SU-DHL-6 (cell line): ENCODE measurements around the gene SUSD2.
"Not testable (repeated sequence)": the region's sequence is repeated elsewhere in the genome, so short reads cannot be mapped to it uniquely, and the experiment has no call there.

ENCODE experiments used
- H2AFZ ChIP-seq: fragments of 200-600 bp; sonication (generic); 2 replicates; pipeline ENCODE4 v1.6.1; 2014; ENCODE audit warnings: low read depth, mild to moderate bottlenecking, moderate library complexity, mixed read lengths, antibody characterized with exemption, low read length; ENCODE audit not compliant: severe bottlenecking
- H3F3A ChIP-seq: fragments of 200-600 bp; shearing (Covaris generic); 2 replicates; pipeline ENCODE4 v1.6.0; 2016; ENCODE audit warnings: antibody characterized with exemption, mild to moderate bottlenecking; ENCODE audit not compliant: insufficient read depth
- H3K27ac ChIP-seq: fragments of 200-600 bp; sonication (generic); 2 replicates; pipeline ENCODE4 v1.5.1; 2016; ENCODE audit warnings: low read depth, mild to moderate bottlenecking, low read length, moderate library complexity, mixed read lengths
- H3K27me3 ChIP-seq: fragments of 200-600 bp; sonication (generic), shearing (Covaris generic); 2 replicates; pipeline ENCODE4 v1.6.0; 2014; ENCODE audit warnings: mild to moderate bottlenecking, low read length
- H3K36me3 ChIP-seq: fragments of 200-600 bp; sonication (generic); 2 replicates; pipeline ENCODE4 v1.6.1; 2014; ENCODE audit warnings: mild to moderate bottlenecking, low read length, mixed read lengths
- H3K4me2 ChIP-seq: fragments of 300-600, 200-600 bp; shearing (Covaris generic), sonication (generic); 2 replicates; pipeline ENCODE4 v1.6.0; 2014; ENCODE audit warnings: low read length, low read depth, mild to moderate bottlenecking; ENCODE audit not compliant: poor library complexity, severe bottlenecking
- H3K4me3 ChIP-seq: fragments of 200-600 bp; sonication (generic); 2 replicates; pipeline ENCODE4 v1.5.1; 2014; ENCODE audit warnings: antibody characterized with exemption, low read length, mild to moderate bottlenecking, mixed read lengths; ENCODE audit not compliant: insufficient read depth, poor library complexity, severe bottlenecking
- H3K79me2 ChIP-seq: fragments of 200-600 bp; sonication (generic); 2 replicates; pipeline ENCODE4 v1.6.1; 2014; ENCODE audit warnings: mild to moderate bottlenecking, low read length, moderate library complexity; ENCODE audit not compliant: insufficient read depth
- H3K9ac ChIP-seq: fragments of 200-600 bp; sonication (generic); 2 replicates; pipeline ENCODE4 v1.7.0; 2014; ENCODE audit warnings: mild to moderate bottlenecking, low read length
- H3K9me2 ChIP-seq: fragments of 200-600 bp; sonication (generic); replicated peaks from 2 replicates; pipeline ENCODE4 v1.6.1; 2014; ENCODE audit warnings: low read length; ENCODE audit not compliant: insufficient read depth
- H3K9me3 ChIP-seq: fragments of 200-600 bp; sonication (generic); 2 replicates; pipeline ENCODE4 v1.6.1; 2014; ENCODE audit warnings: low read length, mixed read lengths; ENCODE audit not compliant: insufficient read depth
- H4K20me1 ChIP-seq: fragments of 200-600 bp; sonication (generic); 2 replicates; pipeline ENCODE4 v1.6.1; 2014; ENCODE audit warnings: low read depth, mild to moderate bottlenecking, antibody characterized with exemption, low read length, moderate library complexity, mixed read lengths
- EZH2phosphoT487 ChIP-seq: fragments of 200-600 bp; sonication (generic), shearing (Covaris generic); conservative IDR thresholded peaks from 2 replicates; pipeline ENCODE4 v1.6.1; 2018; ENCODE audit warnings: mild to moderate bottlenecking, antibody characterized with exemption, low read length, moderate library complexity, mixed read lengths
- TF ChIP-seq, protein P1 (sequence below): fragments of 200-600 bp; sonication (generic); IDR thresholded peaks from one replicate; pipeline ENCODE4 v1.5.1; 2017; ENCODE audit warnings: antibody characterized with exemption, mild to moderate bottlenecking, low read length, moderate library complexity; ENCODE audit not compliant: insufficient read depth, poor library complexity, severe bottlenecking

The SUSD2 gene

DNA sequence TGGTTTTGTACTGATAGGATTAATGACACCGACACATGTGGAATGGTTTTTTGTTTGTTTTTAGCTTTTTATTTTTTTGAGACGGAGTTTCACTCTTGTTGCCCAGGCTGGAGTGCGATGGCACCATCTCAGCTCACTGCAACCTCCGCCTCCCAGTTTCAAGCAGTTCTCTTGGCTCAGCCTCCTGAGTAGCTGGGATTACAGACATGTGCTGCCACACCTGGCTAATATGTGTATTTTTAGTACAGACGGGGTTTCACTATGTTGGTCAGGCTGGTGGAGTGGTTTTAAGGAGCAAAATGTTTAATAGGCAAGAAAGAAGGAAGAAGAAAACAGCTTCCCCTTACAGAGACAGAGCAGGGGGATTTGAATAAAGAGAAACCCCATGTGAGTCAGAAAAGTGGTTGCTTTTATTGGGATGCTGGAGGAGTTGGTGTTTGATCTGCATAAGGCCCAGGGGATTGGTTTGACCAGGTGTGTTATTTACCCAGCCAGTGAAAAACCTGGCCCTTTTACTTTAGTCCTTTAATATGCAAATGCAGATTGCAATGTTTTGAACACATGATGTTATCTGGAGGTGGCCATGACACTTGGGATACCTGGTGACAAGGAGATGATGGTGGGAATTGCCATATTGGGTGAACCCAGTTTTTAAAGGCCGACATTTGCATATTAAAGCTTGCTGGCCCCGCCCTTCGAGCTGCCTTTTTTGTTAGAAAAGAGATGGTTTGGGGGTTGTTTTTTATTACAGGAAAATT is 24.3 kb downstream of the SUSD2 start:
- Histone ChIP-seq H3F3A (no peaks in the 10 kb centered on the region), H4K20me1 (no peaks in the 10 kb centered on the region), H2AFZ (no peak overlapping the region), H3K36me3 (no peaks in the 10 kb centered on the region), H3K4me3 (no peak overlapping the region), H3K9me2 (no peaks in the 10 kb centered on the region), H3K27ac (no peak overlapping the region), H3K9me3 (no peaks in the 10 kb centered on the region), H3K4me2 (no peak overlapping the region), H3K9ac (no peak overlapping the region), H3K79me2 (no peaks in the 10 kb centered on the region), H3K27me3 (0 out of 2 replicates have a peak, but pooled peaks cover 2% of the 10 kb centered on the region)
- TF ChIP-seq EZH2phosphoT487 = no peak
- TF ChIP-seq, protein P1, sequence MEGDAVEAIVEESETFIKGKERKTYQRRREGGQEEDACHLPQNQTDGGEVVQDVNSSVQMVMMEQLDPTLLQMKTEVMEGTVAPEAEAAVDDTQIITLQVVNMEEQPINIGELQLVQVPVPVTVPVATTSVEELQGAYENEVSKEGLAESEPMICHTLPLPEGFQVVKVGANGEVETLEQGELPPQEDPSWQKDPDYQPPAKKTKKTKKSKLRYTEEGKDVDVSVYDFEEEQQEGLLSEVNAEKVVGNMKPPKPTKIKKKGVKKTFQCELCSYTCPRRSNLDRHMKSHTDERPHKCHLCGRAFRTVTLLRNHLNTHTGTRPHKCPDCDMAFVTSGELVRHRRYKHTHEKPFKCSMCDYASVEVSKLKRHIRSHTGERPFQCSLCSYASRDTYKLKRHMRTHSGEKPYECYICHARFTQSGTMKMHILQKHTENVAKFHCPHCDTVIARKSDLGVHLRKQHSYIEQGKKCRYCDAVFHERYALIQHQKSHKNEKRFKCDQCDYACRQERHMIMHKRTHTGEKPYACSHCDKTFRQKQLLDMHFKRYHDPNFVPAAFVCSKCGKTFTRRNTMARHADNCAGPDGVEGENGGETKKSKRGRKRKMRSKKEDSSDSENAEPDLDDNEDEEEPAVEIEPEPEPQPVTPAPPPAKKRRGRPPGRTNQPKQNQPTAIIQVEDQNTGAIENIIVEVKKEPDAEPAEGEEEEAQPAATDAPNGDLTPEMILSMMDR = no peak

DNA sequence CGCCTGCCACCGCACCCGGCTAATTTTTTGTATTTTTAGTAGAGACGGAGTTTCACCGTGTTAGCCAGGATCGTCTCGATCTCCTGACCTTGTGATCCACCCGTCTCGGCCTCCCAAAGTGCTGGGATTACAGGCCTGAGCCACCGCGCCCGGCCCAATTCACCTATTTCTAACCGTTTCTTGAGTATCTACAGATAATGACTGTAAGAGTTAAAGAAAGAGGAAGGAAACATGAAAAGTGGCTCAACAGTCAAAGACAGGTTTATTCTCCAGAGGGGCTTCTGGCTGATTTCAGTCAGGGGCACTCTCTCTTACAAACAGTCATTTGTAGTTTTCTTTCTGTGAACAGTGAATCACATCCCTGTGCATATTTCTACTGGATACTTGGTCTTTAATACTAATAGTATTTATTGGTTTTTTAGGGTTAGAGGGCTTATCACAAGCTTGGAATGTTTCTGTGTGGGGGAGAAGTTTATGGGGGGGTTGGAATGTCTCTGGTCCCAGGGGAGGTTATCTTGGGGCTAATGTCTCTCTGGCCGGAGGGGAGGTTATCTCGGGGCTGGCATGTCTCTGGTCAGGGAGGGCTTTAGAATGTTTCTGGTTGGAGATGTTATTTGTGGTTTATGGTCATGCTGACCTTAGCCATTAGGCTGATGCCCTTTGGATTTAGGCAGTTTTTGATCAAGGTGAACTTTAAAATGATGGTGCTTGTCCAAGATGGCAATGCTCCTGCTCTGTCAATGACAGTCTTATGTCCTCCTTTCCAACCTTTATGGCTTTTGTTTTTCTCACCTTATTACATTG is 25.4 kb downstream of the SUSD2 start:
- H3K79me2 ChIP-seq, H3K27me3 ChIP-seq, H3K9me3 ChIP-seq, H3K27ac ChIP-seq, H2AFZ ChIP-seq, H3F3A ChIP-seq, H3K36me3 ChIP-seq, H4K20me1 ChIP-seq, H3K4me3 ChIP-seq, H3K4me2 ChIP-seq, H3K9me2 ChIP-seq, H3K9ac ChIP-seq: not testable (repeated sequence)

DNA sequence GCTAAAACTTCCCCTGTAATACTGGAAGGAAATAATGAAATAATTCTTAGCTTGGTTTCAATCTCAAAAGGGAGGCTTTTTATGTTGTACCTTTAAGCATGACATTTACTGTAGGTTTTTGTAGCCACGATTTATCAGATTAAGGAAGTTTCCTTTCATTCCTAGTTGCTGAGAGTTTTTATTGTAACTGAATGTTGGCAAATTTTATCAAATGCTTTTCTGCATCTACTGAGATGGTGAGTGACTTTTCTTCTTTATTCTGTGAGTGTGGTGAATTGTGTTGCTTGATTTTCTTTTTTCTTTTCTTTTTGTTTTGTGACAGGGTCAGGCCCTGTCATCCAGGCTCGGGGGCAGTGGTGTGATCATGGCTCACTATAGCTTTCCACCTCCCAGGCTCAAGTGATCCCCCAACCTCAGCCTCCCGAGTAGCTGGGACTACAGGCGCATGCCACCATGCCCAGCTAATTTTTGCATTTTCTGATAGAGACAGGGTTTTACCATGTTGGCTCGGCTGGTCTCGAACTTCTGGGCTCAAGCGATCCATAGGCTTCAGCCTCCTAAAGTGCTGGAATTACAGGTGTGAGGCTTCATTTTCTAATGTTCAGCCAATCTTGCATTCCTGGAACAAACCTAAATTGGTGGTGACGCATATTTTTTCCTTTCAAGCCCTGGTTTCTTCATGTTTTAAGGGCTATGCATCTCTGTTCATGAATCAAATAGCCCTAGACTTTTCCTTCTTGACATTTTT is 26.2 kb downstream of the SUSD2 start:
- H2AFZ ChIP-seq = no peak overlapping the region

More for the DNA sequence above, 26.2 kb downstream of the SUSD2 start:
- TF ChIP-seq, protein P1 = no peak
- TF ChIP-seq EZH2phosphoT487 = no peak
- H3K9ac ChIP-seq = no peak overlapping the region
- H3K4me2 ChIP-seq = no peak overlapping the region
- H3K27me3 ChIP-seq = 0 out of 2 replicates have a peak, but pooled peaks cover 2% of the 10 kb centered on the region
- no peaks in the 10 kb centered on the region for H4K20me1 ChIP-seq
- no peaks in the 10 kb centered on the region for H3K9me2 ChIP-seq
- H3K79me2 ChIP-seq = no peaks in the 10 kb centered on the region
- H3F3A ChIP-seq = no peaks in the 10 kb centered on the region
- no peak overlapping the region for H3K27ac ChIP-seq
- no peak overlapping the region for H3K4me3 ChIP-seq
- no peaks in the 10 kb centered on the region for H3K36me3 ChIP-seq
- H3K9me3 ChIP-seq = no peaks in the 10 kb centered on the region
